Peyer's patch (tissue), 4 donors: Measurements from ENCODE around the gene KLHL40. TPM values are rescaled to one million over a fixed set of nuclear protein-coding genes. Genes with fewer than 3 reads are reported as not detected.
A peak's percentile ranks its signal among the peaks of the same experiment; 100 is the strongest.

Experiments used
- DNase-seq, 3 donors: peaks; one replicate each; pipeline ENCODE4 v3.0.0-alpha.2; 2017 to 2019
- H3K27ac ChIP-seq, 4 donors: fragments of 200-600 bp; sonication (generic); one replicate each; pipeline ENCODE4 v1.5.1; 2016 to 2019
- H3K27me3 ChIP-seq, 2 donors: fragments of 200-600 bp; sonication (generic); one replicate each; pipeline ENCODE4 v1.5.1; 2019
- H3K36me3 ChIP-seq, 3 donors: fragments of 200-600 bp; sonication (generic); one replicate each; pipeline ENCODE4 v1.5.1; 2016 to 2019
- H3K4me1 ChIP-seq, 4 donors: fragments of 200-600 bp; sonication (generic); one replicate each; pipeline ENCODE4 v1.5.1; 2016 to 2019
- H3K4me3 ChIP-seq, 4 donors: fragments of 200-600 bp; sonication (generic); 1 replicate in 3 of 4; 2 replicates in 1 of 4; pipeline ENCODE4 v1.5.1; 2016 to 2019; ENCODE audit warnings: mild to moderate bottlenecking in 1 of 4
- H3K9me3 ChIP-seq, 4 donors: fragments of 200-600 bp; sonication (generic); one replicate each; pipeline ENCODE4 v1.5.1; 2016 to 2019; ENCODE audit warnings: mild to moderate bottlenecking in 1 of 4
- CTCF ChIP-seq, 6 experiments: fragments of 450-650 bp in 4 of 6; fragments of 200-600 bp in 2 of 6; sonication (generic) in 1 of 6; IDR thresholded peaks; one replicate each; pipeline ENCODE4 v1.5.1; 2017 to 2019; ENCODE audit warnings: antibody characterized with exemption in 6 of 6, mild to moderate bottlenecking in 3 of 6, moderate library complexity in 1 of 6
- POLR2A ChIP-seq, 2 donors: fragments of 450-650 bp; IDR thresholded peaks; one replicate each; pipeline ENCODE4 v1.5.1; 2017; ENCODE audit warnings: antibody characterized with exemption in 2 of 2, mild to moderate bottlenecking in 2 of 2, moderate library complexity in 2 of 2
- total RNA-seq, 4 donors: library from RNA; depleted of rRNA; stranded (reverse); fragments of >200 nt; gene quantifications; one replicate each; pipeline ENCODE4 v1.1.0, GENCODE V29; 2016

The KLHL40 gene
- total RNA-seq, 4 donors from 2014 or later, result not detected

GRCh38 chr3:42730294-42730693 lies 45.0 kb downstream of the KLHL40 start:
- peak in 1 of 3 donors; percentile 36 for DNase-seq

GRCh38 chr3:42730706-42731420 lies 45.5 kb downstream of the KLHL40 start:
- H3K27me3 ChIP-seq, result no peaks in the 10 kb centered on the region
- no peak overlapping the region for H3K4me3 ChIP-seq
- no peaks in the 10 kb centered on the region for H3K36me3 ChIP-seq
- TF ChIP-seq POLR2A (IDR thresholded peaks at IDR 0.05) (no peak), CTCF (IDR thresholded peaks at IDR 0.05) (no peak)
- H3K9me3 ChIP-seq, result no peaks in the 10 kb centered on the region
- peak in 1 of 3 donors; percentile 27 for DNase-seq
- H3K4me1 ChIP-seq, result no peaks in the 10 kb centered on the region
- H3K27ac ChIP-seq, result no peak overlapping the region

More at GRCh38 chr3:42730294-42730693, 45.0 kb downstream of the KLHL40 start:
- Histone ChIP-seq H3K27me3 (no peaks in the 10 kb centered on the region), H3K4me1 (no peaks in the 10 kb centered on the region), H3K36me3 (no peaks in the 10 kb centered on the region), H3K27ac (no peak overlapping the region), H3K4me3 (no peak overlapping the region), H3K9me3 (no peaks in the 10 kb centered on the region)
- TF ChIP-seq POLR2A (IDR thresholded peaks at IDR 0.05), result no peak
- no peak for TF ChIP-seq CTCF (IDR thresholded peaks at IDR 0.05)

GRCh38 chr3:42731476-42732195 lies 46.3 kb downstream of the KLHL40 start:
- Histone ChIP-seq H3K27me3 (no peaks in the 10 kb centered on the region), H3K27ac (no peak overlapping the region), H3K36me3 (no peaks in the 10 kb centered on the region), H3K9me3 (no peaks in the 10 kb centered on the region), H3K4me1 (no peaks in the 10 kb centered on the region), H3K4me3 (no peak overlapping the region)
- peak in 1 of 3 donors; percentile 10 for DNase-seq
- TF ChIP-seq POLR2A (IDR thresholded peaks at IDR 0.05) (no peak), CTCF (IDR thresholded peaks at IDR 0.05) (no peak)

GRCh38 chr3:42732196-42732828 lies 47.0 kb downstream of the KLHL40 start:
- H3K27me3 ChIP-seq, result no peaks in the 10 kb centered on the region
- H3K4me1 ChIP-seq, result no peaks in the 10 kb centered on the region
- peak in 1 of 3 donors; percentile 31 for DNase-seq
- H3K9me3 ChIP-seq, result no peaks in the 10 kb centered on the region
- TF ChIP-seq POLR2A (IDR thresholded peaks at IDR 0.05), result no peak
- TF ChIP-seq CTCF (IDR thresholded peaks at IDR 0.05), result no peak
- no peak overlapping the region for H3K27ac ChIP-seq
- H3K4me3 ChIP-seq, result no peak overlapping the region
- no peaks in the 10 kb centered on the region for H3K36me3 ChIP-seq

- TF ChIP-seq CTCF (IDR thresholded peaks at IDR 0.05) (no peak), POLR2A (IDR thresholded peaks at IDR 0.05) (no peak)
Observed at GRCh38 chr3:42732829-42733459, 47.6 kb downstream of the KLHL40 start.

More at GRCh38 chr3:42732829-42733459, 47.6 kb downstream of the KLHL40 start:
- H3K4me1 ChIP-seq, result no peaks in the 10 kb centered on the region
- H3K36me3 ChIP-seq, result no peaks in the 10 kb centered on the region
- H3K27ac ChIP-seq, result no peak overlapping the region
- no peak overlapping the region for H3K4me3 ChIP-seq
- no peaks in the 10 kb centered on the region for H3K27me3 ChIP-seq
- no peaks in the 10 kb centered on the region for H3K9me3 ChIP-seq
- DNase-seq, result peak in 1 of 3 donors; percentile 18
